Urothelium cell line (cell line): Measurements from ENCODE around the gene RPL26.
"Not testable (repeated sequence)": the region's sequence is repeated elsewhere in the genome, so short reads cannot be mapped to it uniquely, and the experiment has no call there.

Experiments used
- DNase-seq: peaks from one replicate; pipeline ENCODE4 v3.0.0; 2011; ENCODE audit warnings: low spot score, mixed read lengths
- FAIRE-seq: peaks from 2 replicates; lab custom pipeline; 2011; peaks lifted over from hg19 to GRCh38; lab: Jason Lieb, UNC

The RPL26 gene

GRCh38 chr17:8397636-8398035, 14.6 kb upstream of the RPL26 start, which contains the start of gene RNF222:
Gene RNF222 (minus strand): TSS chr17:8397827. CDS start chr17:8393461, 4,366 bp downstream.
- DNase-seq = no peak

GRCh38 chr17:8394497-8394896, 11.5 kb upstream of the RPL26 start:
- not testable (repeated sequence) for FAIRE-seq, DNase-seq

More at GRCh38 chr17:8397636-8398035, 14.6 kb upstream of the RPL26 start, which contains the start of gene RNF222:
- no peak for FAIRE-seq

GRCh38 chr17:8393470-8394231, 10.7 kb upstream of the RPL26 start:
- no peak for DNase-seq
- FAIRE-seq = no peak

- FAIRE-seq = no peak
- no peak for DNase-seq
Observed at GRCh38 chr17:8392674-8393469, 9.9 kb upstream of the RPL26 start.

- no peak for DNase-seq
- FAIRE-seq = no peak
Observed at GRCh38 chr17:8392274-8392673, 9.3 kb upstream of the RPL26 start.

- no peak for FAIRE-seq
- no peak for DNase-seq
Observed at GRCh38 chr17:8391711-8392110, 8.7 kb upstream of the RPL26 start.

GRCh38 chr17:8387914-8388651, 5.1 kb upstream of the RPL26 start:
- FAIRE-seq (no peak), DNase-seq (no peak)

GRCh38 chr17:8386841-8387240, 3.8 kb upstream of the RPL26 start:
- no peak for FAIRE-seq

GRCh38 chr17:8384801-8385378, 1.9 kb upstream of the RPL26 start:
- DNase-seq (peak; percentile 46), FAIRE-seq (no peak)

More at GRCh38 chr17:8386841-8387240, 3.8 kb upstream of the RPL26 start:
- DNase-seq = no peak

GRCh38 chr17:8382880-8383142, 182 bp downstream of the RPL26 start:
- DNase-seq = no peak
- no peak for FAIRE-seq

GRCh38 chr17:8382052-8382879, 727 bp downstream of the RPL26 start:
- DNase-seq (no peak), FAIRE-seq (no peak)

GRCh38 chr17:8380049-8380448, 2.9 kb downstream of the RPL26 start:
- DNase-seq (no peak), FAIRE-seq (no peak)

GRCh38 chr17:8378117-8378516, 4.9 kb downstream of the RPL26 start:
- not testable (repeated sequence) for DNase-seq, FAIRE-seq

- no peak for DNase-seq
- FAIRE-seq = no peak
Observed at GRCh38 chr17:8377422-8377821, 5.6 kb downstream of the RPL26 start.

GRCh38 chr17:8376271-8377067, 6.5 kb downstream of the RPL26 start, which contains the start of gene KRABD2:
Gene KRABD2 (minus strand): TSS chr17:8376704.
- FAIRE-seq (peak; percentile 32), DNase-seq (peak; percentile 92)

GRCh38 chr17:8375738-8376259, 7.2 kb downstream of the RPL26 start:
- DNase-seq (no peak), FAIRE-seq (no peak)

- not testable (repeated sequence) for DNase-seq, FAIRE-seq
Observed at GRCh38 chr17:8373856-8374255, 9.1 kb downstream of the RPL26 start.

- FAIRE-seq = no peak
- DNase-seq = no peak
Observed at GRCh38 chr17:8372422-8372821, 10.6 kb downstream of the RPL26 start.

- FAIRE-seq = no peak
Observed at GRCh38 chr17:8371786-8372185, 11.2 kb downstream of the RPL26 start.

More at GRCh38 chr17:8371786-8372185, 11.2 kb downstream of the RPL26 start:
- no peak for DNase-seq
